GM19023 (cell line): ENCODE measurements around the gene TNFRSF14.
A peak's percentile ranks its signal among the peaks of the same experiment; 100 is the strongest.
"Not testable (repeated sequence)": the region's sequence is repeated elsewhere in the genome, so short reads cannot be mapped to it uniquely, and the experiment has no call there.

Experiments
- ATAC-seq: cut with Tn5 transposase; IDR thresholded peaks from one replicate; pipeline ENCODE4 v1.9.1; 2021; ENCODE audit warnings: mild to moderate bottlenecking, moderate library complexity; ENCODE audit not compliant: unreplicated experiment

The TNFRSF14 gene

GRCh38 chr1:2566101-2567045 is 10.2 kb downstream of the TNFRSF14 start:
- ATAC-seq, result no peak

DNA sequence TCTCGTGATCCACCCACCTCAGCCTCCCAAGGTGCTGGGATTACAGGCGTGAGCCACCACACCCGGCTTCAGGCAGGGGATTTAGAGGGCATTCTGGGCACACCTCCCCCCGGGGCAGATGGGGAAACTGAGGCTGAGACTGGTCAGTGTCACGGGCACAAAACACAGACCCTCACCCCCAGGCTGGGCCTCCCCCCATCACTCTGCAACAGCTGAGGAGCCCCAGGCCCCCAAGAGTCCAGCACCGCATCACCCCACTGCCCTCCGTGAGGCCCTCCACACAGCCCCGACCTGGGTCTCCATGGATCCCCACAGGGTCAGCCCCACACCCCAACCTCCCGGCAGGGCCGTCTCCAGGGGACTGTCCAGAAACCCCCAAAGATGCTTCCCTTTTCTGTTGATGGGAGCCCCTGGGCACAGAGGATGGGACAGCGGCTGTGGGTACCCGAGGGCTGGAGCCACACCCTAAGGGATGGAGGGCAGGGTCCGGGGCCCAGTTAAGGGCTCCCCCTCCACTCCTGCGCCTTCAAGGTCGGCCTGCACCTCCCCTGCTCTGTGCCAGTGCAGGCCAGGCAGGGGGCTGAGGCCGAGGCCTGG is 11.0 kb downstream of the TNFRSF14 start:
- ATAC-seq, result no peak

- ATAC-seq, result not testable (repeated sequence)
Measured at GRCh38 chr1:2568187-2568816, 12.1 kb downstream of the TNFRSF14 start.

- ATAC-seq, result no peak
Measured at GRCh38 chr1:2569060-2569459, 12.9 kb downstream of the TNFRSF14 start.

DNA sequence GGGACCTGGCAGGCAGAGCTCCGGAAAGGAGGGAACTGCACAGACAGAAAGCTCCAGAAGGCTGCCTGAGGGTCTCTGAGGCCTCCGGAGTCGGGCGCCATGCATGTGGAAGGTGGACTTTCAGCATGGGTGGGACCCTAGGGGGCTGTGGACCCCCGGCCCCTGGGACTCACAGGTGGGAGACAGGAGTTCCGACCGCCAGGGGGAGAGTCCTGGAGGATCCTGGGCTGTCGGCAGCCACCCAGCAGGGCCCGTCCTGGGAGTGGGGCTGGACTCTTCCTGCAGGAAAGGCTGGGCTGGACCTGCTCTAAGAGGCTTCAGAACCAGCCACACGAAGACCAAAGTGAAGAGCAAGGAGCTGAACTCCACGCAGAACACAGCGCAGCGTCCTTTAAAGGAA is 13.5 kb downstream of the TNFRSF14 start:
- not testable (repeated sequence) for ATAC-seq

- no peak for ATAC-seq
Measured at GRCh38 chr1:2570332-2570731, 14.2 kb downstream of the TNFRSF14 start.

DNA sequence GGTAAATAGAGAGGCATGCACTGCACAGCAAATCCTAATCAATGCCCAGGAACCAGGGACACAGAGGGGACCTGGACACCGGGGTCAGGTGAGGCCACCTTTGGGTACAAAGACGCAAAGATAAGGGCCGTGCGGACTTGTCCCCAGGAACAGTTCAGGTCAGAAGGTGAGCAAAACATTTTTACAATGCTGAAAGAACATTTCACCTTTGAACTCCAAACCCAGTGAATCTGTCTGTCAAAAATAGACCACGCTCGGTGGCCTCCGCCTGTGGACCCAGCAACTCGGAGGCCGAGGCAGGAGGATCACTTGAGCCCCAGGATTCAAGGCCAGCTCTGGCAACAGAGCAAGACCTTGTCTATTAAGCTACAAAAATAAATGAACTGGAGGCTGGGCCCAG is 15.2 kb downstream of the TNFRSF14 start:
- no peak for ATAC-seq

- no peak for ATAC-seq
Measured at GRCh38 chr1:2573250-2573920, 17.2 kb downstream of the TNFRSF14 start.

DNA sequence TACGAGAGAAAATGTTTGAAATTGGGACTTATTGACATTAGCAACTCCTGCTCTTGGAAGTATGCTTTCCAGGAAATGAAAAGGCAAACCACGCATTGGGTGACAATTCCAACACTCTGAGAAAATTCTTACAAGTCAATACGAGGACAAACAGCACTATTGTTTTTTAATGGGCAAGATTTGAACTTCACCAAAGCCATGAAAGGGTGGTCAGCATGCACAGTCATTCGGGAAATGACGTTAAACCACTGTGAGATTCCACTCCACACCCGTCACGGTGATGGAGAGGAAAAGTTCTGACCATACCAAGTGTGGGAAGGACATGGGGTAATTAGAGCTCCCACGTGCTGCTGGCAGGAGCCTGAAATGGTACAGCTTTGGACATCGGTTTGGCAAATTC is 18.2 kb downstream of the TNFRSF14 start:
- ATAC-seq, result no peak

- no peak for ATAC-seq
Measured at GRCh38 chr1:2575801-2576663, 19.9 kb downstream of the TNFRSF14 start.

- peak; percentile 37 for ATAC-seq
Measured at GRCh38 chr1:2577565-2578075, 21.4 kb downstream of the TNFRSF14 start.

DNA sequence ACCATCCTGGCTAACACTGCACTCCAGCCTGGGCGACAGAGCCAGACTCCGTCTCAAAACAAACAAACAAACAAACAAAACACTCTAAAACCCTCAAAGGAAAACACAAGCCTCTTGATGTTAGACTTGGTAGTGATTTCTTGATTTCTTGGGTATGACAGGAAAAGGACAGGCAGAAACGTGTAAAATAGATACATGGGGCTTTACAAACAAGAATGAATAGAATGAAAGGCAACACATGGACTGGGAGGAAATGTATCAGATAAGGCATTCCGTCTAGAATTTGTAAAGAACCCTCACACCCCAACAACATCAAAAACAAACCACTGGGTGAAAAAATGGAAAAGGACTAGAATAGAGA is 22.6 kb downstream of the TNFRSF14 start:
- no peak for ATAC-seq

DNA sequence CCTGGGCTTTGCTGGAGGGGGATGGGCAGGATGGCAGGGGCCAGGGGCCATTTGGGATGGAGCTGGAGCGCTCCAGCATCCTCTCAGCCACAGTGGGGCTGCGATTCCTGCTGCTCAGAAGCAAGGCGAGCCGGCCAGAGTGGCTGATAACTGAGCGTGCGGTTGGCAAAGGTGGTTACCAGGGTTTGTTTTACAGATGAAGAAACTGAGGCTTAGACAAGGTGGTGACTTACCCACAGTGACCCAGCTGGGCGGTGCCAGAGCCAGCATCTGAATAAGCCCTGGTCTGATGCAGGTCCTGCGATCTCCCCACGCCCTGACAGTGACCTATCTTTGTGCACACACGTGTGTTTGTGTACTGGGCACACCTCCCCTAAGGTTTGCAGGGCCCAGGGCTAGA is 24.5 kb downstream of the TNFRSF14 start:
- no peak for ATAC-seq

DNA sequence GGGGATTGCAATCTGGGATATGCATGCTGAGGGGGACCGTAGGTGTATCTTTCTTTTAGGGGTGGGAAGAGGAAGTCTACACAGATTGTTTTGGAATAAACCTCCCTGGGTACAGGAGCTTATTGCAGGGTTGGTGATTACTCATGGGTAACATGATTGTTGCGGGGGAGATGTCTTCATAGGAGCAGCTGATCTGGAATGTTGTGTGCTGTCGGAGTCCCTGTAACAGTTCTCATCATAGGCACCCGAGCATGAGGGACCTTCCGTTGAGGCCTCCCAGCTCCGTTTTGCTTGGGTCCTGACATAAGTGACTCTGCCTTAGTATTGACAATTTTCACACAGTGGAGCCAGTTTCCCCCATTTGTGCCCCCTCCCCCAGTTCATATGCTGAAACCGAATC is 26.2 kb downstream of the TNFRSF14 start:
- ATAC-seq, result no peak

DNA sequence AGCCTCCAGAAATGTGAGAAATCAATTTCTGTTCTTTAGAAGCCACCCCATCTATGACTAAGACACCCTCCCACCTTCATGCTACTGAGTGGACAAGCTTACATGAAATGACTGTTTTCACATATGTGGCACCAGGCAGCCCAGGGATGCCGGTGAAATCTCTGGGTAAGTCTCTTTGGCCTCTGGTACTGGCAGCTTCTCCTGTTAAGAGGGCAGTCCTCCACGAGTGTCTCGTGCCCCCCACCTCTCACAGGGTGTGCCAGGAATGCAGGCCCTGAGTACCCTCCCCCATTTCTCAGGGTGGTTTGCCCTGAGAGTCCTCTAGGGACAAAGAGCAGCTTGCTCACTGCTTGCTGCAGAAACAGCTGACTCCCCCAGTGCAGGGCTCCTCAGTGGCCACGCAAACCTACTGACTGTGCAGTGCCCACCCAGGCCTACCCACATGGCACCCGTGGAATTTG is 27.2 kb downstream of the TNFRSF14 start:
- ATAC-seq, result no peak

GRCh38 chr1:2583871-2584351 is 27.7 kb downstream of the TNFRSF14 start:
- ATAC-seq, result no peak

GRCh38 chr1:2584686-2585317 is 28.6 kb downstream of the TNFRSF14 start:
- no peak for ATAC-seq

DNA sequence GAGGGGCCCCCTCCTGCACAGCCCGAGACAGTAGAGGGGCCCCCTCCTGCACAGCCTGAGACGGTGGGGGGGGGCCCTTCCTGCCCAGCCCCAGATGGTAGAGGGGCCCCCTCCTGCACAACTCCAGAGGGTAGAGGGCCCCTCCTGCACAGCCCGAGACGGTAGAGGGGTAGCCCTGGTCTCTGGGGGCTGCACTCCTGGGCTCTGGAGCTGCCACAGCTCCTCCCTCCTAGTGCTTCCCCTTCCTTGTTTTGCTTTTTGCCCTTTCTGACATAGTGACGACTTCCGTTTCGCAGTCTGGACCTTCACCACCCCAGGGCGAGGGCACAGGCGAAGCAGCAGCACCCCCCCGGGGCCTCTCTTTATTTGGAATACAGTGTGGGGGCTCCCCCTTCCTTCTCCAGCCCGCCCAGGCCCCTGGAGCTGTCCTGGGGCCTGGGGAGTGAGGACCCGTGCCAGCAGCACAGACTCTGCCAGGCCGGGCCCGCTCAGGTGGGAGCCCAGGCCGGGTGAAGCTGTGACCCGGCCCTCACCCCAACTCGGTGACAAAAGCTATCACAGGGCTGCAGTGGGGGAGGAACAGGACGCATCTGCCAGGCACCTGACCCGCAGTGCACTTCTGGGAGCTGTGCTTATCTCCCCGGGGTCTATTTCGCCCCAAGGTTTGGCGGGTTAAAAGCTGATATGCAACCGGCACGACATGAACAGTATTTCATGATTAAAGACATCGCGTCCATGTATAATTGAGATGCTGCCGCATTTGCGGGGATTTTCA is 29.3 kb downstream of the TNFRSF14 start:
- ATAC-seq, result no peak
